ENCODE measurements around the gene MAP2K2. TPM values are rescaled to one million over a fixed set of nuclear protein-coding genes. Genes with fewer than 3 reads are reported as not detected.

Gene MAP2K2
- total and polyA plus RNA-seq, 2 donors (not counting 3 experiments of a cell fraction or from before 2014, with no cell fraction given): 126 to 171 TPM

GRCh38 chr19:4052993-4053422, 70.9 kb downstream of the MAP2K2 start:
- H3K4me3 ChIP-seq (replicated peaks in 1 of 3; ENCODE audit: insufficient read depth in 1 of 3, low read depth in 1 of 3, low read length in 3 of 3): no peak overlapping the region
- POLR2A ChIA-PET: no interaction called here
- peaks cover 2 to 33% of the 10 kb centered on the region in 2 experiments for H3K36me3 ChIP-seq (ENCODE audit: control insufficient read depth in 2 of 2, extremely low read depth in 1 of 2, insufficient read depth in 2 of 2, low read length in 2 of 2)

GRCh38 chr19:4052114-4052992, 71.6 kb downstream of the MAP2K2 start:
- Histone ChIP-seq H3K9me1 (replicated peaks; ENCODE audit: control insufficient read depth, extremely low read depth, insufficient read depth, low read length) (no peaks in the 10 kb centered on the region), H4K20me1 (replicated peaks; ENCODE audit: control insufficient read depth, extremely low read depth, insufficient read depth, low read length) (no peaks in the 10 kb centered on the region), H3K27ac (ENCODE audit: insufficient read depth, low read depth, low read length) (no peak overlapping the region), H3K9ac (replicated peaks; ENCODE audit: extremely low read depth, insufficient read depth, low read length) (no peak overlapping the region), H3K36me3 (ENCODE audit: control insufficient read depth in 2 of 2, extremely low read depth in 1 of 2, insufficient read depth in 2 of 2, low read length in 2 of 2) (peaks cover 2 to 35% of the 10 kb centered on the region in 2 experiments), H3K4me3 (replicated peaks in 1 of 3; ENCODE audit: insufficient read depth in 1 of 3, low read depth in 1 of 3, low read length in 3 of 3) (no peak overlapping the region), H2AFZ (ENCODE audit: low read depth, low read length) (no peak overlapping the region), H3K4me1 (ENCODE audit: control insufficient read depth, extremely low read depth, insufficient read depth, low read length) (no peaks in the 10 kb centered on the region), H3K27me3 (ENCODE audit: control insufficient read depth in 2 of 2, insufficient read depth in 2 of 2, low read length in 2 of 2) (no peaks in the 10 kb centered on the region), H3K9me3 (replicated peaks; ENCODE audit: control insufficient read depth, insufficient read depth, low read length) (no peaks in the 10 kb centered on the region), H3K79me2 (ENCODE audit: control insufficient read depth, insufficient read depth, low read length) (peaks cover 85% of the 10 kb centered on the region), H3K4me2 (ENCODE audit: insufficient read depth, low read length) (no peak overlapping the region)
- dilution Hi-C loops (cut with MboI; ENCODE audit: extremely low pct_ligation_motif_present, low sequenced_read_pairs) (no loop called here), intact Hi-C loops (cut with micrococcal nuclease) (no loop called here)
- ChIA-PET POLR2A (no interaction called here), CTCF (no interaction called here)
- FAIRE-seq: no peak
- no peak for DNase-seq (ENCODE audit: low read depth, low spot score)
- no TSS peak for BruUV-seq (replicated peaks)
- TF ChIP-seq POLR2A (IDR thresholded peaks at IDR 0.05; ENCODE audit: low read depth, low read length): no peak
- no peak for TF ChIP-seq MAX (IDR thresholded peaks at IDR 0.05; ENCODE audit: insufficient read depth, insufficient read length)
- TF ChIP-seq JUN (IDR thresholded peaks at IDR 0.05; ENCODE audit: borderline replicate concordance, insufficient read depth, insufficient read length, low read depth): no peak
- TF ChIP-seq POLR2AphosphoS5 (IDR thresholded peaks at IDR 0.05; ENCODE audit: insufficient read depth, low read depth, low read length): no peak
- no peak for TF ChIP-seq MYC (IDR thresholded peaks at IDR 0.05; ENCODE audit: low read depth, low read length)
- TF ChIP-seq EZH2 (IDR thresholded peaks at IDR 0.05; ENCODE audit: borderline replicate concordance, low read depth, low read length, severe bottlenecking): no peak
- TF ChIP-seq GATA2 (IDR thresholded peaks at IDR 0.05; ENCODE audit: insufficient read depth, insufficient read length, low read depth, low read length): no peak
- no peak for TF ChIP-seq CTCF (IDR thresholded peaks at IDR 0.05; ENCODE audit: extremely low read depth in 1 of 2, insufficient read depth in 1 of 2, low read depth in 1 of 2, low read length in 2 of 2)
- TF ChIP-seq FOS (IDR thresholded peaks at IDR 0.05; ENCODE audit: borderline replicate concordance, insufficient read depth, low read length): no peak

More at GRCh38 chr19:4052993-4053422, 70.9 kb downstream of the MAP2K2 start:
- intact Hi-C loops (cut with micrococcal nuclease): no loop called here
- Histone ChIP-seq H3K79me2 (ENCODE audit: control insufficient read depth, insufficient read depth, low read length) (peaks cover 89% of the 10 kb centered on the region), H3K27ac (ENCODE audit: insufficient read depth, low read depth, low read length) (no peak overlapping the region), H3K27me3 (ENCODE audit: control insufficient read depth in 2 of 2, insufficient read depth in 2 of 2, low read length in 2 of 2) (no peaks in the 10 kb centered on the region), H4K20me1 (replicated peaks; ENCODE audit: control insufficient read depth, extremely low read depth, insufficient read depth, low read length) (no peaks in the 10 kb centered on the region), H3K4me2 (ENCODE audit: insufficient read depth, low read length) (no peak overlapping the region), H3K4me1 (ENCODE audit: control insufficient read depth, extremely low read depth, insufficient read depth, low read length) (peaks cover 3% of the 10 kb centered on the region), H3K9ac (replicated peaks; ENCODE audit: extremely low read depth, insufficient read depth, low read length) (no peak overlapping the region), H2AFZ (ENCODE audit: low read depth, low read length) (no peak overlapping the region), H3K9me1 (replicated peaks; ENCODE audit: control insufficient read depth, extremely low read depth, insufficient read depth, low read length) (no peaks in the 10 kb centered on the region), H3K9me3 (replicated peaks; ENCODE audit: control insufficient read depth, insufficient read depth, low read length) (no peaks in the 10 kb centered on the region)
- FAIRE-seq: no peak
- CTCF ChIA-PET: no interaction called here
- dilution Hi-C loops (cut with MboI; ENCODE audit: extremely low pct_ligation_motif_present, low sequenced_read_pairs): no loop called here
- no TSS peak for BruUV-seq (replicated peaks)
- TF ChIP-seq JUN (IDR thresholded peaks at IDR 0.05; ENCODE audit: borderline replicate concordance, insufficient read depth, insufficient read length, low read depth) (no peak), GATA2 (IDR thresholded peaks at IDR 0.05; ENCODE audit: insufficient read depth, insufficient read length, low read depth, low read length) (no peak), FOS (IDR thresholded peaks at IDR 0.05; ENCODE audit: borderline replicate concordance, insufficient read depth, low read length) (no peak), MYC (IDR thresholded peaks at IDR 0.05; ENCODE audit: low read depth, low read length) (no peak), POLR2A (IDR thresholded peaks at IDR 0.05; ENCODE audit: low read depth, low read length) (no peak), MAX (IDR thresholded peaks at IDR 0.05; ENCODE audit: insufficient read depth, insufficient read length) (no peak)
- no peak for DNase-seq (ENCODE audit: low read depth, low spot score)

Measured in endothelial cell of umbilical vein (primary cell).